HepG2 (cell line): ENCODE results near the gene CCDC183. TPM values are rescaled to one million over a fixed set of nuclear protein-coding genes. Genes with fewer than 3 reads are reported as not detected.

Experiments
- ATAC-seq: fragments of 200-7000 bp; cut with Tn5 transposase; 3 replicates; pipeline ENCODE4 v1.9.1; 2020; ENCODE audit warnings: mild to moderate bottlenecking, moderate library complexity
- BruUV-seq: library from RNA; stranded (reverse); fragments of 400-500 nt; replicated peaks from 2 replicates; lab custom pipeline; 2021; lab: Mats Ljungman, UMichigan
- CTCF ChIA-PET: fragments of 300-600 bp; formaldehyde crosslinking; extraction: SDS; loops from one replicate; lab custom pipeline; 2021; ENCODE audit warnings: low total read pairs, inconsistent platforms, low intra/inter-chr PET ratio; lab: Yijun Ruan, JAX
- POLR2A ChIA-PET: fragments of 350-600 bp; sonication (Branson Sonifier 250); formaldehyde crosslinking; loops from one replicate; lab custom pipeline; 2020; ENCODE audit warnings: antibody characterized with exemption, inconsistent platforms; lab: Yijun Ruan, JAX
- DNase-seq: peaks from one replicate; pipeline ENCODE4 v3.0.0-alpha.2; 2015; ENCODE audit warnings: low spot score
- FAIRE-seq: peaks from 3 replicates; lab custom pipeline; 2011; peaks lifted over from hg19 to GRCh38; lab: Jason Lieb, UNC
- H2AFZ ChIP-seq: one replicate; pipeline ENCODE4 v1.6.1; 2011; ENCODE audit warnings: low read length, inconsistent platforms
- H3K27ac ChIP-seq: fragments of 300-600 bp; 3 replicates; pipeline ENCODE4 v1.8.0; 2011; ENCODE audit warnings: mixed run types, mild to moderate bottlenecking, mixed read lengths, low read length, inconsistent platforms; ENCODE audit not compliant: insufficient read depth; ENCODE audit errors: extremely low read length
- H3K27me3 ChIP-seq, 2 experiments: fragments of 200-600 bp in 1 of 2; 2 replicates in 1 of 2; 3 replicates in 1 of 2; pipeline versions ENCODE4 v1.6.0 to v1.8.0; 2011; ENCODE audit warnings: low read length in 2 of 2, mild to moderate bottlenecking in 2 of 2, moderate library complexity in 2 of 2, inconsistent platforms in 1 of 2; ENCODE audit not compliant: insufficient read depth in 2 of 2, control insufficient read depth in 1 of 2
- H3K36me3 ChIP-seq, 2 experiments: fragments of 200-600 bp in 1 of 2; replicated peaks in 1 of 2; 2 replicates in 1 of 2; 3 replicates in 1 of 2; pipeline versions ENCODE4 v1.5.1 to v1.8.0; 2011; ENCODE audit warnings: low read length in 2 of 2, inconsistent platforms in 1 of 2; ENCODE audit not compliant: insufficient read depth in 2 of 2, control insufficient read depth in 1 of 2
- H3K4me1 ChIP-seq: 2 replicates; pipeline ENCODE4 v1.5.1; 2012; ENCODE audit warnings: low read length, inconsistent platforms; ENCODE audit not compliant: insufficient read depth
- H3K4me2 ChIP-seq: 2 replicates; pipeline ENCODE4 v1.6.0; 2011; ENCODE audit warnings: low read depth, low read length, inconsistent platforms
- H3K4me3 ChIP-seq, 3 experiments: fragments of 200-600 bp in 1 of 3; sonication (generic), shearing (Covaris generic) in 1 of 3; replicated peaks in 1 of 3; 2 replicates each; pipeline ENCODE4 v1.5.1; 2011 to 2016; ENCODE audit warnings: low read length in 3 of 3, inconsistent platforms in 2 of 3, low read depth in 2 of 3, mild to moderate bottlenecking in 2 of 3, control low read depth in 1 of 3, mixed read lengths in 1 of 3; ENCODE audit not compliant: insufficient read depth in 1 of 3
- H3K79me2 ChIP-seq: one replicate; pipeline ENCODE4 v1.6.1; 2011; ENCODE audit warnings: low read length, inconsistent platforms; ENCODE audit not compliant: insufficient read depth
- H3K9ac ChIP-seq: 2 replicates; pipeline ENCODE4 v1.6.0; 2011; ENCODE audit warnings: mild to moderate bottlenecking, low read depth, low read length, inconsistent platforms; ENCODE audit not compliant: insufficient read depth
- H3K9me3 ChIP-seq: 2 replicates; pipeline ENCODE4 v1.5.1; 2012; ENCODE audit warnings: mild to moderate bottlenecking, low read length
- H4K20me1 ChIP-seq: 2 replicates; pipeline ENCODE4 v1.6.0; 2011; ENCODE audit warnings: inconsistent platforms, mild to moderate bottlenecking, low read length, moderate library complexity; ENCODE audit not compliant: insufficient read depth
- BHLHE40 ChIP-seq: IDR thresholded peaks from 2 replicates; pipeline ENCODE4 v1.6.1; 2011; ENCODE audit warnings: low read length, improper control_type of control experiment
- HMG20A ChIP-seq: IDR thresholded peaks from 2 replicates; pipeline ENCODE4 v1.6.1; 2016; ENCODE audit warnings: borderline replicate concordance
- MEIS2 ChIP-seq: sonication (generic); formaldehyde crosslinking; IDR thresholded peaks from 2 replicates; pipeline ENCODE4 v1.9.0; 2021; ENCODE audit warnings: mild to moderate bottlenecking, missing genetic modification reagents
- SOX6 ChIP-seq, 2 experiments: fragments of 450-650 bp in 1 of 2; sonication (generic) in 1 of 2; formaldehyde crosslinking in 1 of 2; IDR thresholded peaks; 2 replicates each; pipeline versions ENCODE4 v1.4.0 to v1.6.1; 2017 to 2020; ENCODE audit warnings: antibody characterized with exemption in 1 of 2, mild to moderate bottlenecking in 1 of 2, missing genetic modification reagents in 1 of 2
- ZNF33B ChIP-seq: sonication (generic); formaldehyde crosslinking; IDR thresholded peaks from 2 replicates; pipeline ENCODE4 v1.5.1; 2020; ENCODE audit warnings: mild to moderate bottlenecking, missing genetic modification reagents
- ZNF629 ChIP-seq: sonication (generic); formaldehyde crosslinking; conservative IDR thresholded peaks from 2 replicates; pipeline ENCODE4 v1.5.0; 2020; ENCODE audit warnings: missing genetic modification reagents
- ZNF652 ChIP-seq: IDR thresholded peaks from 2 replicates; pipeline ENCODE4 v1.6.1; 2016; ENCODE audit warnings: low read depth, borderline replicate concordance
- WGBS: methylation state at CpG from one replicate; pipeline ENCODE4 v1.1.6; 2017; ENCODE audit warnings: low lambda C conversion rate; 5-methylcytosine and 5-hydroxymethylcytosine counted together
- in situ Hi-C: cut with HindIII; loops from 2 replicates; pipeline ENCODE4 v1.10.0; 2017; ENCODE audit warnings: low pct_unique_long_range_greater_than_20kb; ENCODE audit not compliant: extremely low pct_ligation_motif_present
- intact Hi-C: fragments of 100-400 bp; cut with micrococcal nuclease; formaldehyde crosslinking; loops from one replicate; pipeline ENCODE4 v1.10.0; 2022; ENCODE audit not compliant: unreplicated experiment
- polyA plus RNA-seq, 8 experiments: library from polyadenylated mRNA; depleted of rRNA in 3 of 8; stranded (reverse) in 7 of 8; unstranded in 1 of 8; fragments of >200 nt; fragmentation: Illumina TruSeq in 4 of 8; extraction: Trizol in 4 of 8; gene quantifications; 2 replicates each; pipeline versions ENCODE4 v1.2.1 to v1.2.3, GENCODE V29; 2011 to 2016; ENCODE audit warnings: low read depth in 4 of 8, missing spikeins in 1 of 8, mixed read lengths in 1 of 8; ENCODE audit not compliant: insufficient read depth in 1 of 8
- total RNA-seq, 5 experiments: library from RNA; depleted of rRNA; stranded (reverse); fragments of >200 nt; fragmentation: Illumina TruSeq; extraction: Trizol; gene quantifications; 2 replicates each; pipeline ENCODE4 v1.2.3, GENCODE V29; 2016; ENCODE audit warnings: low read depth in 1 of 5
- TF ChIP-seq, protein P1 (sequence below): sonication (generic); formaldehyde crosslinking; IDR thresholded peaks from 2 replicates; pipeline ENCODE4 v1.8.0; 2022; ENCODE audit warnings: missing genetic modification reagents, mild to moderate bottlenecking, inconsistent platforms, borderline replicate concordance
- TF ChIP-seq, protein P2 (sequence below): sonication (generic); formaldehyde crosslinking; IDR thresholded peaks from 2 replicates; pipeline ENCODE4 v1.5.0; 2020; ENCODE audit warnings: mild to moderate bottlenecking, missing genetic modification reagents, borderline replicate concordance

The CCDC183 gene
- total and polyA plus RNA-seq, 2 of the 13 experiments (the other 11 are each of a cell fraction or from before 2014, with no cell fraction given) = 5.0 to 66.4 TPM

- TF ChIP-seq, protein P1, sequence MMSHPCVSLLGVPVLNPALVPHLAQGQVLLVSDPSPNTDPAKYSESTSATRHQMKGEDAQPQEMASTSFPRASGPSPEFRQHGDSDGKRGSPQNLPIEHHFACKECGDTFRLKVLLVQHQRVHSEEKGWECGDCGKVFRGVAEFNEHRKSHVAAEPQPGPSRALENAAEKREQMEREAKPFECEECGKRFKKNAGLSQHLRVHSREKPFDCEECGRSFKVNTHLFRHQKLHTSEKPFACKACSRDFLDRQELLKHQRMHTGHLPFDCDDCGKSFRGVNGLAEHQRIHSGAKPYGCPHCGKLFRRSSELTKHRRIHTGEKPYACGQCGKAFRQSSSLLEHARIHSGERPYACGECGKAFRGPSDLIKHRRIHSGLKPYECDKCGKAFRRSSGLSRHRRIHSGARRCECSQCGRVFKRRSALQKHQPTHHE (CRISPR knock-in tag) = no peak
- 0 out of 2 replicates have a peak, but pooled peaks have one; percentile 49 for TF ChIP-seq ZNF33B (CRISPR knock-in tag)
- TF ChIP-seq ZNF629 (CRISPR knock-in tag) = no peak; the same call in 1 of the 2 replicates
- TF ChIP-seq MEIS2 = no peak
Observed at GRCh38 chr9:136850866-136851775, 55.0 kb downstream of the CCDC183 start (continued).

DNA sequence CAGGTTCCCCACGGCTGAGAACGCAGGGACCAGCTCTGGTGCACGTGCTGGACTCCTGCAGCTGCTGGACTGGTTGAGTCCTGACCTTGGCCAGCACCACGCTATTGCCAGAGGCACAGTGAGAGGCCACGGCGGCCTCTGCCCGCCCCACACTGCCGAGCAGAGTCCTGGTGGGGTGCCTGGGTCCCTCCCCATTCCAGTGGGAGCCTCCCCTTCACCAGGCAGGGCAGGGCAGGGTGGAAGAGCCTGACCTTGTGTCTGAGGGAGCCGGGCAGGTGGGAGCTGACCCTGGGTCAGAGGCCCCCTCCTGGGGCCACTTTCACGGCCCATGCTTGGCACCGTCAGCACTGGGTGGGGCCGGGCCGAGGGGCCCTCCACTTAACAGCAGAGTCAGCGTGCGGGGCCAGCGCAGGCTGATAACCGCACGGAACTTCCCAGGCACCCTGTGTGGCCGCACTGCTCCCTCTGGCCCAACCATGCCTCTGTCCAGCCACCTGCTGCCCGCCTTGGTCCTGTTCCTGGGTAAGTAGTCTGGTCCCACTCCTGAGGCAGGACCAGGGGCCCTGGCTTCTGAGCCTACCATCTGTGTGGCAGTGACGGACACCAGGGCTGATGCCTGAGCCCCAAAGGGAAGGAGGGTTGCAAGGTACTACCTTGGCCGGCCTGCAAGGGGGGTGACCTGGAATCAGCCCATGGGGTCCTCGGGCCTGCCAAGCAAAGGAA, 56.0 kb downstream of the CCDC183 start, which contains the start of gene MAMDC4:
Gene MAMDC4 (plus strand): TSS at position 406 of the 723 bp plus-strand sequence. CDS start 71 bp downstream, at position 477.
- H3K36me3 ChIP-seq = peaks cover 11 to 20% of the 10 kb centered on the region in 2 experiments
- H3K4me2 ChIP-seq = no peak within 1 kb of the TSS
- H4K20me1 ChIP-seq = peaks cover 9% of the 10 kb centered on the region; the same call in 1 of the 2 replicates
- ATAC-seq (no peak), FAIRE-seq (no peak), DNase-seq (no peak)
- intact Hi-C loops (no loop called here), in situ Hi-C loops (no loop called here)
- H3K79me2 ChIP-seq = peaks cover 17% of the 10 kb centered on the region
- WGBS = 84% methylated on average over 5 of the region's 23 CpGs
- ChIA-PET CTCF (no interaction called here), POLR2A (interaction anchor here (0.7 to 1.0 kb wide), 3 partner anchors 8 to 14 kb away, joined by 4 to 5 read pairs (median 4); partner anchors contain the start of gene EDF1)
- no TSS peak for BruUV-seq
- no peaks in the 10 kb centered on the region; a peak in 1 of 5 replicates for H3K27me3 ChIP-seq
- H2AFZ ChIP-seq = no peak within 1 kb of the TSS
- H3K9me3 ChIP-seq = no peaks in the 10 kb centered on the region
- peak within 1 kb of the TSS; percentile 31 for H3K27ac ChIP-seq
- no peak within 1 kb of the TSS; a peak in 1 of 6 replicates for H3K4me3 ChIP-seq
- H3K4me1 ChIP-seq = peaks cover 35% of the 10 kb centered on the region
- no peak within 1 kb of the TSS for H3K9ac ChIP-seq
- TF ChIP-seq SOX6 (IDR thresholded peaks at IDR 0.05) (no peak), SOX6 (CRISPR knock-in tag; IDR thresholded peaks at IDR 0.05) (no peak), ZNF652 (no peak), HMG20A (no peak), BHLHE40 (peak; percentile 38; the same call in 1 of the 2 replicates)
- TF ChIP-seq, protein P2, sequence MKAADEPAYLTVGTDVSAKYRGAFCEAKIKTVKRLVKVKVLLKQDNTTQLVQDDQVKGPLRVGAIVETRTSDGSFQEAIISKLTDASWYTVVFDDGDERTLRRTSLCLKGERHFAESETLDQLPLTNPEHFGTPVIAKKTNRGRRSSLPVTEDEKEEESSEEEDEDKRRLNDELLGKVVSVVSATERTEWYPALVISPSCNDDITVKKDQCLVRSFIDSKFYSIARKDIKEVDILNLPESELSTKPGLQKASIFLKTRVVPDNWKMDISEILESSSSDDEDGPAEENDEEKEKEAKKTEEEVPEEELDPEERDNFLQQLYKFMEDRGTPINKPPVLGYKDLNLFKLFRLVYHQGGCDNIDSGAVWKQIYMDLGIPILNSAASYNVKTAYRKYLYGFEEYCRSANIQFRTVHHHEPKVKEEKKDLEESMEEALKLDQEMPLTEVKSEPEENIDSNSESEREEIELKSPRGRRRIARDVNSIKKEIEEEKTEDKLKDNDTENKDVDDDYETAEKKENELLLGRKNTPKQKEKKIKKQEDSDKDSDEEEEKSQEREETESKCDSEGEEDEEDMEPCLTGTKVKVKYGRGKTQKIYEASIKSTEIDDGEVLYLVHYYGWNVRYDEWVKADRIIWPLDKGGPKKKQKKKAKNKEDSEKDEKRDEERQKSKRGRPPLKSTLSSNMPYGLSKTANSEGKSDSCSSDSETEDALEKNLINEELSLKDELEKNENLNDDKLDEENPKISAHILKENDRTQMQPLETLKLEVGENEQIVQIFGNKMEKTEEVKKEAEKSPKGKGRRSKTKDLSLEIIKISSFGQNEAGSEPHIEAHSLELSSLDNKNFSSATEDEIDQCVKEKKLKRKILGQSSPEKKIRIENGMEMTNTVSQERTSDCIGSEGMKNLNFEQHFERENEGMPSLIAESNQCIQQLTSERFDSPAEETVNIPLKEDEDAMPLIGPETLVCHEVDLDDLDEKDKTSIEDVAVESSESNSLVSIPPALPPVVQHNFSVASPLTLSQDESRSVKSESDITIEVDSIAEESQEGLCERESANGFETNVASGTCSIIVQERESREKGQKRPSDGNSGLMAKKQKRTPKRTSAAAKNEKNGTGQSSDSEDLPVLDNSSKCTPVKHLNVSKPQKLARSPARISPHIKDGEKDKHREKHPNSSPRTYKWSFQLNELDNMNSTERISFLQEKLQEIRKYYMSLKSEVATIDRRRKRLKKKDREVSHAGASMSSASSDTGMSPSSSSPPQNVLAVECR (CRISPR knock-in tag) = 0 out of 2 replicates have a peak, but pooled peaks have one; percentile 28
